ENCODE measurements around the gene UIMC1.

Gene UIMC1

GRCh38 chr5:176906126-176906525 is 100.5 kb downstream of the UIMC1 start:
- in situ Hi-C loops (cut with HindIII; ENCODE audit: low sequenced_read_pairs): no loop called here

GRCh38 chr5:176904276-176904675 is 102.3 kb downstream of the UIMC1 start:
- in situ Hi-C loops (cut with HindIII; ENCODE audit: low sequenced_read_pairs): no loop called here

GRCh38 chr5:176902911-176903664 is 103.5 kb downstream of the UIMC1 start:
- in situ Hi-C loops (cut with HindIII; ENCODE audit: low sequenced_read_pairs): no loop called here

GRCh38 chr5:176902102-176902814 is 104.3 kb downstream of the UIMC1 start:
- in situ Hi-C loops (cut with HindIII; ENCODE audit: low sequenced_read_pairs): no loop called here

- in situ Hi-C loops (cut with HindIII; ENCODE audit: low sequenced_read_pairs): no loop called here
These were observed 105.1 kb downstream of the UIMC1 start for GRCh38 chr5:176901260-176902101.

GRCh38 chr5:176900780-176901204 is 105.8 kb downstream of the UIMC1 start:
- in situ Hi-C loops (cut with HindIII; ENCODE audit: low sequenced_read_pairs): no loop called here

- in situ Hi-C loops (cut with HindIII; ENCODE audit: low sequenced_read_pairs): no loop called here
These were observed 106.4 kb downstream of the UIMC1 start for GRCh38 chr5:176899946-176900779.

- in situ Hi-C loops (cut with HindIII; ENCODE audit: low sequenced_read_pairs): no loop called here
These were observed 107.2 kb downstream of the UIMC1 start, which contains the start of gene HK3 for GRCh38 chr5:176899296-176899891. Gene HK3 (minus strand): TSS chr5:176899346. CDS start chr5:176896159, 3,187 bp downstream.

- in situ Hi-C loops (cut with HindIII; ENCODE audit: low sequenced_read_pairs): no loop called here
These were observed 109.3 kb downstream of the UIMC1 start for GRCh38 chr5:176897263-176897662.

GRCh38 chr5:176895831-176896230 is 110.7 kb downstream of the UIMC1 start:
- in situ Hi-C loops (cut with HindIII; ENCODE audit: low sequenced_read_pairs): no loop called here

- in situ Hi-C loops (cut with HindIII; ENCODE audit: low sequenced_read_pairs): no loop called here
These were observed 112.3 kb downstream of the UIMC1 start for GRCh38 chr5:176894298-176894697.

GRCh38 chr5:176892663-176893062 is 113.9 kb downstream of the UIMC1 start:
- in situ Hi-C loops (cut with HindIII; ENCODE audit: low sequenced_read_pairs): no loop called here

GRCh38 chr5:176891331-176891958 is 115.1 kb downstream of the UIMC1 start:
- in situ Hi-C loops (cut with HindIII; ENCODE audit: low sequenced_read_pairs): no loop called here

- in situ Hi-C loops (cut with HindIII; ENCODE audit: low sequenced_read_pairs): no loop called here
These were observed 115.9 kb downstream of the UIMC1 start for GRCh38 chr5:176890455-176891330.

- in situ Hi-C loops (cut with HindIII; ENCODE audit: low sequenced_read_pairs): no loop called here
These were observed 117.0 kb downstream of the UIMC1 start for GRCh38 chr5:176889321-176890280.

GRCh38 chr5:176888865-176889165 is 117.8 kb downstream of the UIMC1 start:
- in situ Hi-C loops (cut with HindIII; ENCODE audit: low sequenced_read_pairs): no loop called here

- in situ Hi-C loops (cut with HindIII; ENCODE audit: low sequenced_read_pairs): no loop called here
These were observed 118.3 kb downstream of the UIMC1 start for GRCh38 chr5:176888016-176888864.

Data from DLD1 (cell line).